ENCODE data around the gene EIF2S3B. TPM values are rescaled to one million over a fixed set of nuclear protein-coding genes. Genes with fewer than 3 reads are reported as not detected.

EIF2S3B gene
- total RNA-seq, 4 donors from 2014 or later, result 0.40 to 0.87 (median 0.81) TPM

GRCh38 chr12:10511756-10512355 is 6.2 kb downstream of the EIF2S3B start:
- WGBS, 2 donors (ENCODE audit: low coverage in 1 of 2), result 15 to 36% methylated on average over 5 of the region's 5 CpGs

GRCh38 chr12:10512798-10513197 is 7.1 kb downstream of the EIF2S3B start:
- H3K27me3 ChIP-seq, result no peaks in the 10 kb centered on the region
- no peak overlapping the region for H3K27ac ChIP-seq
- H3K4me3 ChIP-seq, result no peak overlapping the region
- no peak for TF ChIP-seq POLR2AphosphoS5 (IDR thresholded peaks at IDR 0.05)
- TF ChIP-seq EP300 (IDR thresholded peaks at IDR 0.05), result no peak
- TF ChIP-seq CTCF (IDR thresholded peaks at IDR 0.05), result no peak
- no peak for TF ChIP-seq POLR2A (IDR thresholded peaks at IDR 0.05)
- no peaks in the 10 kb centered on the region for H3K36me3 ChIP-seq
- WGBS, 2 donors (ENCODE audit: low coverage in 1 of 2), result 55 to 70% methylated on average over 4 of the region's 4 CpGs
- no peaks in the 10 kb centered on the region for H3K4me1 ChIP-seq
- H3K9me3 ChIP-seq, result peaks cover 0 to 3% (median 0%) of the 10 kb centered on the region in 3 donors
- no peak for ATAC-seq

More at GRCh38 chr12:10511756-10512355, 6.2 kb downstream of the EIF2S3B start:
- Histone ChIP-seq H3K27ac (no peak overlapping the region), H3K4me3 (no peak overlapping the region), H3K4me1 (no peaks in the 10 kb centered on the region), H3K9me3 (peaks cover 0 to 7% (median 0%) of the 10 kb centered on the region in 3 donors), H3K27me3 (no peaks in the 10 kb centered on the region), H3K36me3 (no peaks in the 10 kb centered on the region)
- no peak for TF ChIP-seq POLR2AphosphoS5 (IDR thresholded peaks at IDR 0.05)
- TF ChIP-seq POLR2A (IDR thresholded peaks at IDR 0.05), result no peak
- no peak for TF ChIP-seq EP300 (IDR thresholded peaks at IDR 0.05)
- TF ChIP-seq CTCF (IDR thresholded peaks at IDR 0.05), result no peak
- no peak for ATAC-seq

- Histone ChIP-seq H3K4me1 (no peaks in the 10 kb centered on the region), H3K36me3 (no peaks in the 10 kb centered on the region), H3K27me3 (no peaks in the 10 kb centered on the region), H3K9me3 (no peaks in the 10 kb centered on the region), H3K27ac (no peak overlapping the region), H3K4me3 (no peak overlapping the region)
- TF ChIP-seq EP300 (IDR thresholded peaks at IDR 0.05) (no peak), POLR2A (IDR thresholded peaks at IDR 0.05) (no peak), CTCF (IDR thresholded peaks at IDR 0.05) (no peak), POLR2AphosphoS5 (IDR thresholded peaks at IDR 0.05) (no peak)
- no peak for ATAC-seq
- 36 to 37% methylated on average over 2 of the region's 2 CpGs for WGBS, 2 donors (ENCODE audit: low coverage in 1 of 2)
Observed at GRCh38 chr12:10521555-10521954, 15.9 kb downstream of the EIF2S3B start.

GRCh38 chr12:10528174-10528953 is 22.7 kb downstream of the EIF2S3B start:
- Histone ChIP-seq H3K4me1 (no peaks in the 10 kb centered on the region), H3K9me3 (no peaks in the 10 kb centered on the region), H3K36me3 (no peaks in the 10 kb centered on the region), H3K4me3 (no peak overlapping the region), H3K27me3 (no peaks in the 10 kb centered on the region), H3K27ac (no peak overlapping the region)
- no peak for ATAC-seq
- TF ChIP-seq CTCF (IDR thresholded peaks at IDR 0.05) (no peak), POLR2AphosphoS5 (IDR thresholded peaks at IDR 0.05) (no peak), POLR2A (IDR thresholded peaks at IDR 0.05) (no peak), EP300 (IDR thresholded peaks at IDR 0.05) (no peak)
- 67 to 72% methylated on average over 2 of the region's 2 CpGs for WGBS, 2 donors (ENCODE audit: low coverage in 1 of 2)

GRCh38 chr12:10529603-10530002 is 23.9 kb downstream of the EIF2S3B start:
- no peaks in the 10 kb centered on the region for H3K27me3 ChIP-seq
- 47 to 68% methylated on average over 3 of the region's 3 CpGs for WGBS, 2 donors (ENCODE audit: low coverage in 1 of 2)
- no peak for ATAC-seq
- H3K4me3 ChIP-seq, result no peak overlapping the region
- H3K4me1 ChIP-seq, result no peaks in the 10 kb centered on the region
- no peak overlapping the region for H3K27ac ChIP-seq
- no peaks in the 10 kb centered on the region for H3K9me3 ChIP-seq
- no peak for TF ChIP-seq EP300 (IDR thresholded peaks at IDR 0.05)
- no peak for TF ChIP-seq POLR2A (IDR thresholded peaks at IDR 0.05)
- no peak for TF ChIP-seq CTCF (IDR thresholded peaks at IDR 0.05)
- no peak for TF ChIP-seq POLR2AphosphoS5 (IDR thresholded peaks at IDR 0.05)
- no peaks in the 10 kb centered on the region for H3K36me3 ChIP-seq

All from gastroesophageal sphincter (tissue), 4 donors.